ENCODE results near the gene SMIM27.
"Not testable (repeated sequence)": the region's sequence is repeated elsewhere in the genome, so short reads cannot be mapped to it uniquely, and the experiment has no call there.

The SMIM27 gene

GRCh38 chr9:32543047-32543446 is 9.1 kb upstream of the SMIM27 start:
- TF ChIP-seq CTCF (conservative IDR thresholded peaks at IDR 0.05; ENCODE audit: low read depth, low read length) = no peak
- DNase-seq (ENCODE audit: low read depth) = no peak
- H3K4me3 ChIP-seq (ENCODE audit: low read depth, low read length) = no peak overlapping the region

- TF ChIP-seq CTCF (conservative IDR thresholded peaks at IDR 0.05; ENCODE audit: low read depth, low read length) = no peak
- no peak overlapping the region for H3K4me3 ChIP-seq (ENCODE audit: low read depth, low read length)
- DNase-seq (ENCODE audit: low read depth) = no peak
These were observed 6.2 kb upstream of the SMIM27 start for GRCh38 chr9:32545884-32546283.

- not testable (repeated sequence) for H3K4me3 ChIP-seq (ENCODE audit: low read depth, low read length); DNase-seq (ENCODE audit: low read depth)
These were observed 3.9 kb upstream of the SMIM27 start for GRCh38 chr9:32548213-32548612.

GRCh38 chr9:32550150-32550561 is 2.0 kb upstream of the SMIM27 start:
- TF ChIP-seq CTCF (conservative IDR thresholded peaks at IDR 0.05; ENCODE audit: low read depth, low read length) = peak; percentile 54
- peak overlapping the region; percentile 84 for H3K4me3 ChIP-seq (ENCODE audit: low read depth, low read length)
- peak; percentile 65 for DNase-seq (ENCODE audit: low read depth)

GRCh38 chr9:32550562-32551275 is 1.4 kb upstream of the SMIM27 start:
- peak; percentile 96 for DNase-seq (ENCODE audit: low read depth)
- TF ChIP-seq CTCF (conservative IDR thresholded peaks at IDR 0.05; ENCODE audit: low read depth, low read length) = peak; percentile 10
- H3K4me3 ChIP-seq (ENCODE audit: low read depth, low read length) = peak overlapping the region; percentile 84

- no peak for TF ChIP-seq CTCF (conservative IDR thresholded peaks at IDR 0.05; ENCODE audit: low read depth, low read length)
- DNase-seq (ENCODE audit: low read depth) = peak; percentile 52
These were observed 663 bp upstream of the SMIM27 start for GRCh38 chr9:32551276-32552051.

GRCh38 chr9:32554107-32554506 is 2.0 kb downstream of the SMIM27 start:
- peak; percentile 47 for DNase-seq (ENCODE audit: low read depth)
- no peak for TF ChIP-seq CTCF (conservative IDR thresholded peaks at IDR 0.05; ENCODE audit: low read depth, low read length)
- no peak overlapping the region for H3K4me3 ChIP-seq (ENCODE audit: low read depth, low read length)

More at GRCh38 chr9:32551276-32552051, 663 bp upstream of the SMIM27 start:
- H3K4me3 ChIP-seq (ENCODE audit: low read depth, low read length) = peak overlapping the region; percentile 84
